Mesodermal cell (in vitro differentiated cells): ENCODE data around the gene OTOG.

ENCODE experiments used
- H3K27ac ChIP-seq: 2 replicates; pipeline ENCODE4 v1.7.0; 2013; ENCODE audit warnings: mild to moderate bottlenecking, low read depth, low read length, moderate library complexity; ENCODE audit not compliant: severe bottlenecking
- H3K36me3 ChIP-seq: 2 replicates; pipeline ENCODE4 v1.7.1; 2013; ENCODE audit warnings: mild to moderate bottlenecking, low read length, moderate library complexity; ENCODE audit not compliant: control insufficient read depth, insufficient read depth
- H3K4me1 ChIP-seq: one replicate; pipeline ENCODE4 v1.7.1; 2013; ENCODE audit warnings: mild to moderate bottlenecking, low read length; ENCODE audit not compliant: insufficient read depth, control insufficient read depth, poor library complexity, severe bottlenecking
- H3K4me3 ChIP-seq: 2 replicates; pipeline ENCODE4 v1.7.0; 2013; ENCODE audit warnings: low read length, control low read depth, mild to moderate bottlenecking; ENCODE audit not compliant: insufficient read depth, poor library complexity, severe bottlenecking; ENCODE audit errors: extremely low read depth
- H3K9me3 ChIP-seq: 2 replicates; pipeline ENCODE4 v1.7.1; 2013; ENCODE audit warnings: mild to moderate bottlenecking, low read length, moderate library complexity; ENCODE audit not compliant: control insufficient read depth
- WGBS, 2 experiments: methylation state at CpG; one replicate each; pipeline ENCODE4 v1.1.5; 2013; ENCODE audit warnings: missing lambda C conversion rate in 2 of 2; ENCODE audit not compliant: insufficient coverage in 2 of 2; 5-methylcytosine and 5-hydroxymethylcytosine counted together

Gene OTOG

GRCh38 chr11:17585911-17586695 lies 39.0 kb downstream of the OTOG start:
- 83 to 89% methylated on average over 5 to 6 of the region's 6 CpGs for WGBS, 2 experiments
- Histone ChIP-seq H3K9me3 (no peaks in the 10 kb centered on the region), H3K27ac (no peak overlapping the region), H3K36me3 (no peaks in the 10 kb centered on the region), H3K4me1 (no peaks in the 10 kb centered on the region), H3K4me3 (no peak overlapping the region)

- H3K36me3 ChIP-seq = no peaks in the 10 kb centered on the region
- no peaks in the 10 kb centered on the region for H3K9me3 ChIP-seq
- no peaks in the 10 kb centered on the region for H3K4me1 ChIP-seq
- WGBS, 2 experiments = 83 to 94% methylated on average over 6 to 7 of the region's 8 CpGs
- no peak overlapping the region for H3K4me3 ChIP-seq
- H3K27ac ChIP-seq = no peak overlapping the region
These were observed 41.1 kb downstream of the OTOG start for GRCh38 chr11:17588166-17588565.

DNA sequence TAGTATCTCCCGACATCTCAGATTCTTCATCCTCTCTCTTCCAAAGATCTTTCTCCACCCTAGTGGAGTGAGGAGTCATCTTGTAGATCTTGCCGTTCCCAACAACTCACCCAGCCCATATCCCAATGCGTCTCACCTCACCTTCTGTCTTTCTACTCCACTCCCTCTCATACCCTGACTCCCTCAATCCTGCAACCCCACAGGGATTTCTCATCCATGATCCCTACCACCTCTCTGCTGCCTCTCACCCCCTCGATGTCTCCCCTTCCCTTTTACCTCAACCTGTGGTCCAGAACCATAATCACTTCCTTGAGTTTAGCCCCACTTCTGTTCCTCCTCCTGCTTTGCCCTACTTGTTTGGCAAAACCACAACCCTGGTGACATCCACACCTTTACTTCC lies 41.7 kb downstream of the OTOG start:
- no peak overlapping the region for H3K27ac ChIP-seq
- H3K9me3 ChIP-seq = no peaks in the 10 kb centered on the region
- WGBS, 2 experiments = 84 to 100% methylated on average over 3 of the region's 4 CpGs
- no peaks in the 10 kb centered on the region for H3K36me3 ChIP-seq
- no peak overlapping the region for H3K4me3 ChIP-seq
- no peaks in the 10 kb centered on the region for H3K4me1 ChIP-seq

DNA sequence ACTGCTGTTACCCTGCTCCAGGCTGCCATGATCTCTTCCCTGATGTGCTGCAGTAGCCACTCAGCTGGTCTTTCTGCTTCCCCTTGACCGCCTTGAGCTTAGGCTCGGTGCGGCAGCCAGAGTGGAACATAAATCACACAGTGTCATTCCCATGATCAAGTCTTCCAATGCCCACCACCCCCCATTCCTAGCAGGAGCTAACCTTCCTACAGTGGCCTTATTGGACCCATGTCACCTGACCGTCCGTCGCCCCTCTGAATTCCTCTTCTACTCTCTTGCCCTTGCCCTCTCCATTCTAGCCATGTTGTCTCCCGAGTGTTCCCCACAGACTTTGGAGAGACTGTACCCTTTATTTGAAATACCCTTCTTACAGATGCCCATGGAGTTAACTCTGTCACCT lies 43.4 kb downstream of the OTOG start:
- Histone ChIP-seq H3K9me3 (no peaks in the 10 kb centered on the region), H3K36me3 (no peaks in the 10 kb centered on the region), H3K4me1 (no peaks in the 10 kb centered on the region), H3K4me3 (no peak overlapping the region), H3K27ac (no peak overlapping the region)
- WGBS, 2 experiments = 89 to 100% methylated on average over 6 to 7 of the region's 7 CpGs

GRCh38 chr11:17591293-17591692 lies 44.2 kb downstream of the OTOG start:
- Histone ChIP-seq H3K9me3 (no peaks in the 10 kb centered on the region), H3K4me3 (no peak overlapping the region), H3K27ac (no peak overlapping the region), H3K36me3 (no peaks in the 10 kb centered on the region), H3K4me1 (no peaks in the 10 kb centered on the region)
- 83 to 93% methylated on average over 6 to 9 of the region's 11 CpGs for WGBS, 2 experiments

DNA sequence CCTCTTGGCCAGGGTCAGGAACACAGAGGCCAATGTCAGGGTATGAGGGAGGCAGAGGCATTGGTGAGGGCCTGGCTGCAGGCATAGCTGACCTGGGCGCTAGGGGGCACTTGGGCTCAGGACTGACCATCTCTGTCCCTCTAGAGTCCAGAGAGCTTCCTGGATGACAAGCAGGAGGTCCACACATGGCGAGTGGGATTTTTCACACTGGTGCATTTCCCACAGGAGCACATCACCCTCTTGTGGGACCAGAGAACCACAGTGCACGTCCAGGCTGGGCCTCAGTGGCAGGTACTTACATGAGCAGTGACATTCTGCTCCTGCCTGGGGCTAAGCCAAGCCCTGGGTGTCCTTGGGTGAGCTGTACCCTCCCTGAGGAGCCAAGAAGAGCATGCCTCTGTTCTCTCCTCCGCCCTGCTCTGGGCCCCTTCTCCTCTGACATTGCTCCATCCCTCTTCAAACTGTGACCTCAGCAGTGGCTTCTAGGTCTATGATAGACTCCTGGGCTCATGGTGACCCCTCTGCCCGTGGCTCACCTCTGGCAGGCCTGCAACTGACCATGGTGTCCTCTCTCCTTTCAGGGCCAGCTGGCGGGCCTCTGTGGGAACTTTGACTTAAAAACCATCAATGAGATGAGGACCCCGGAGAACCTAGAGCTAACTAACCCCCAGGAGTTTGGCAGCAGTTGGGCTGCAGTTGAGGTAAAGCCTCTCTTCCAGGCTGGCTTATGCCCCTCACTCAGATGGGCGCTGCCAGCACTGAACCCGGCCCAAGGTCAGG lies 46.6 kb downstream of the OTOG start:
- no peaks in the 10 kb centered on the region for H3K9me3 ChIP-seq
- no peak overlapping the region for H3K4me3 ChIP-seq
- H3K4me1 ChIP-seq = no peaks in the 10 kb centered on the region
- WGBS, 2 experiments = 72 to 73% methylated on average over 8 to 9 of the region's 9 CpGs
- H3K36me3 ChIP-seq = no peaks in the 10 kb centered on the region
- H3K27ac ChIP-seq = no peak overlapping the region

- Histone ChIP-seq H3K9me3 (no peaks in the 10 kb centered on the region), H3K4me1 (no peaks in the 10 kb centered on the region), H3K4me3 (no peak overlapping the region), H3K27ac (no peak overlapping the region), H3K36me3 (no peaks in the 10 kb centered on the region)
- 69 to 75% methylated on average over 4 to 5 of the region's 5 CpGs for WGBS, 2 experiments
These were observed 47.7 kb downstream of the OTOG start for GRCh38 chr11:17594686-17595192.

DNA sequence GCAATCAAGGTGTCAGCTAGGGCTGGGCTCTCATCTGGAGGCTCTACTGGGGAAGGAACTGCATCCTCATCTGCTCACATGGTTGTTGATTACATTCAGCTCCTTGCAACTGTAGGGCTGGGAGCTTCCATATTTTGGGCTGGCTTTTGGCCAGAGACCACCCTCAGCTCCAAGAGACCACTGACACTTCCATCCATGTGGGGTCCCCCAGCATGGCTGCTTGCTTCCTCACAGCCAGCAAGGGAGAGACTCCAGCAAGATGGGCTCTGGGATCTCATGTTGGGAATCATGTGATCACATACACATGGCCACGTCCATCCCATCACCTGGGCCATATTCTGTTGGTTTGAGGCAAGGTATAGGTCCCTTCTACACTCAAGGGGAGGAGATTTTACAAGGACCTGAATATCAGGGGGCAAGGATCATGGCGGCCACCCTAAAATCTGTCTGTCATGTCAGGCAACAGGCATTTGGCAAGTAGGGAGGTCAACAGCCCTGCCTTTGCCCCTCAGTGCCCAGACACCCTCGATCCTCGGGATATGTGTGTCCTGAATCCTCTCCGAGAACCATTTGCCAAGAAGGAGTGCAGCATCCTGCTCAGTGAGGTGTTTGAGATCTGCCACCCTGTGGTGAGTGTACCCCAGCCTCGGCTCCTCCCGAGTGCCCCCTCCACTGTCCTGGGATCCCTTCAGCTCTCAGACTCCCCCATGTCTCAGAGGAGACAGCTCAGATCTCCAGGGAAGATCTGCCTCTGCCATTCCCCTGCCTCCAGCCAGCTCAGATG lies 48.7 kb downstream of the OTOG start:
- no peak overlapping the region for H3K27ac ChIP-seq
- no peaks in the 10 kb centered on the region for H3K36me3 ChIP-seq
- H3K4me1 ChIP-seq = no peaks in the 10 kb centered on the region
- H3K9me3 ChIP-seq = no peaks in the 10 kb centered on the region
- WGBS, 2 experiments = 83 to 85% methylated on average over 6 to 7 of the region's 7 CpGs
- H3K4me3 ChIP-seq = no peak overlapping the region

DNA sequence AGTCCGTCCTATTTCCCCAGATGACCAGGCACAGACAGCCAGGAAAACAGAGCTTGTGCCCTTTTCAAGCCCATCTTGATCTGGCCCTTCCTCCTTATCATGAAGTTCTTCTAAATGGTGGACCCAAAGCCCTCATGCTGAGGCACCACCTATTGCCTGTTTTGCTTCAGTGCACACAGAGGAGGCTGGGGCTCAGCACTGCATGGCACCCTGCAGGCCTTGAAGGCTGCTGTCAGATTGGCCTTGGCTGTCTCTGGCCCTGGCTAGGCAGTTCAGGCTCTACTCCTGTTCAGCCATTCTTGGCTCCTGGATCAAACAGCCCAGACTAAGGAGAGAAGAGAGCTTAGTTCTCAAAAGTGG lies 49.2 kb downstream of the OTOG start:
- 50 to 71% methylated on average over 1 of the region's 1 CpG for WGBS, 2 experiments
- Histone ChIP-seq H3K36me3 (no peaks in the 10 kb centered on the region), H3K4me3 (no peak overlapping the region), H3K27ac (no peak overlapping the region), H3K9me3 (no peaks in the 10 kb centered on the region), H3K4me1 (no peaks in the 10 kb centered on the region)

DNA sequence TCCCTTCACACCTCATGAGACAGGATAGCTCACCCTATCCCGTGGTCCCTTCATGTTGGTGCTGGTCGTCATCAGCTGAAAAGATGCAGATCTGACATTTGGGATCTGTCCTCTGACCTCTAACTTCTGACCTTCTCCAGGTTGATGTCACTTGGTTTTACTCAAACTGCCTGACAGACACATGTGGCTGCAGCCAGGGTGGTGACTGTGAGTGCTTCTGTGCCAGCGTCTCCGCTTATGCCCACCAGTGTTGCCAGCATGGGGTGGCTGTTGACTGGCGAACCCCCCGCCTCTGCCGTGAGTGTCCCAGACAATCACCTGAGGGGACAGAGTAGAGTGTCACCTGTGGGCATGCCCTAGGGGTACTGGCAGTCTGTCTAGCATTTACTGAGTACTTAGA lies 49.7 kb downstream of the OTOG start:
- Histone ChIP-seq H3K27ac (no peak overlapping the region), H3K4me3 (no peak overlapping the region), H3K9me3 (no peaks in the 10 kb centered on the region), H3K4me1 (no peaks in the 10 kb centered on the region), H3K36me3 (no peaks in the 10 kb centered on the region)
- 80 to 87% methylated on average over 7 of the region's 7 CpGs for WGBS, 2 experiments
